H1 (cell line): ENCODE results near the gene SLC5A11. TPM values are rescaled to one million over a fixed set of nuclear protein-coding genes. Genes with fewer than 3 reads are reported as not detected.
"Not testable (repeated sequence)": the region's sequence is repeated elsewhere in the genome, so short reads cannot be mapped to it uniquely, and the experiment has no call there.

Experiments
- CTCF ChIA-PET: fragments of 300-600 bp; sonication (Branson Sonifier 250); formaldehyde crosslinking; loops from one replicate; lab custom pipeline; 2021; ENCODE audit not compliant: partially characterized antibody; lab: Charles Lee
- POLR2A ChIA-PET: fragments of 300-600 bp; sonication (Branson Sonifier 250); formaldehyde crosslinking; loops from one replicate; lab custom pipeline; 2021; ENCODE audit warnings: inconsistent platforms; ENCODE audit not compliant: partially characterized antibody; lab: Charles Lee
- DNase-seq, 2 experiments: peaks; one replicate each; pipeline versions ENCODE4 v3.0.0 to v3.0.0-alpha.2; 2010 to 2022; ENCODE audit warnings: low spot score in 2 of 2, low read depth in 1 of 2, mixed read lengths in 1 of 2
- FAIRE-seq: peaks from 2 replicates; lab custom pipeline; 2011; peaks lifted over from hg19 to GRCh38; lab: Jason Lieb, UNC
- H2AFZ ChIP-seq: 2 replicates; pipeline ENCODE4 v1.8.1; 2012; ENCODE audit warnings: low read length, inconsistent platforms
- H2AK5ac ChIP-seq: 2 replicates; pipeline ENCODE4 v1.6.1; 2013; ENCODE audit warnings: low read depth, low read length
- H2BK120ac ChIP-seq: replicated peaks from 2 replicates; pipeline ENCODE3; 2013; ENCODE audit warnings: low read depth, low read length, inconsistent platforms
- H2BK12ac ChIP-seq: 2 replicates; pipeline ENCODE4 v1.6.1; 2013; ENCODE audit warnings: low read depth, low read length
- H2BK15ac ChIP-seq: 2 replicates; pipeline ENCODE4 v1.6.1; 2013; ENCODE audit warnings: low read length
- H2BK20ac ChIP-seq: 2 replicates; pipeline ENCODE4 v1.6.1; 2013; ENCODE audit warnings: low read length
- H2BK5ac ChIP-seq: 2 replicates; pipeline ENCODE4 v1.6.1; 2013; ENCODE audit warnings: low read depth, low read length
- H3K14ac ChIP-seq: 2 replicates; pipeline ENCODE4 v1.6.1; 2013; ENCODE audit warnings: inconsistent platforms; ENCODE audit not compliant: insufficient read length
- H3K18ac ChIP-seq: 2 replicates; pipeline ENCODE4 v1.6.1; 2013; ENCODE audit warnings: low read length; ENCODE audit errors: extremely low read depth
- H3K23ac ChIP-seq: 2 replicates; pipeline ENCODE4 v1.6.1; 2013; ENCODE audit warnings: inconsistent platforms; ENCODE audit not compliant: insufficient read length
- H3K23me2 ChIP-seq: 2 replicates; pipeline ENCODE4 v1.6.1; 2013; ENCODE audit warnings: low read depth, low read length
- H3K27ac ChIP-seq: 2 replicates; pipeline ENCODE4 v1.6.1; 2011; ENCODE audit warnings: low read depth, low read length, inconsistent platforms
- H3K27me3 ChIP-seq, 4 experiments: replicated peaks in 1 of 4; 1 replicate in 1 of 4; 2 replicates in 3 of 4; pipeline versions ENCODE4 v1.6.1 to v1.8.1; 2011 to 2013; ENCODE audit warnings: low read length in 3 of 4, mild to moderate bottlenecking in 3 of 4, inconsistent platforms in 2 of 4, mixed read lengths in 2 of 4, moderate library complexity in 1 of 4; ENCODE audit not compliant: control insufficient read depth in 3 of 4, insufficient read depth in 3 of 4; ENCODE audit errors: extremely low read depth in 1 of 4
- H3K36me3 ChIP-seq, 4 experiments: 2 replicates each; pipeline versions ENCODE4 v1.6.1 to v1.8.1; 2011 to 2013; ENCODE audit warnings: mild to moderate bottlenecking in 4 of 4, low read length in 3 of 4, moderate library complexity in 2 of 4, control low read depth in 1 of 4, inconsistent platforms in 1 of 4; ENCODE audit not compliant: insufficient read depth in 4 of 4, control insufficient read depth in 2 of 4
- H3K4ac ChIP-seq: replicated peaks from 2 replicates; pipeline ENCODE3; 2013; ENCODE audit warnings: low read length, low read depth, mixed read lengths, inconsistent platforms; ENCODE audit not compliant: insufficient read length
- H3K4me1 ChIP-seq, 4 experiments: replicated peaks in 1 of 4; 1 replicate in 1 of 4; 2 replicates in 3 of 4; pipeline versions ENCODE4 v1.6.1 to v1.8.1; 2011 to 2013; ENCODE audit warnings: low read length in 3 of 4, inconsistent platforms in 2 of 4, mixed read lengths in 1 of 4; ENCODE audit not compliant: insufficient read depth in 4 of 4, control insufficient read depth in 3 of 4
- H3K4me2 ChIP-seq, 2 experiments: 2 replicates each; pipeline versions ENCODE4 v1.6.1 to v1.8.1; 2011 to 2013; ENCODE audit warnings: low read depth in 2 of 2, low read length in 2 of 2, control low read depth in 1 of 2, inconsistent platforms in 1 of 2, mild to moderate bottlenecking in 1 of 2; ENCODE audit not compliant: insufficient read depth in 1 of 2
- H3K4me3 ChIP-seq, 4 experiments: fragments of 200-600, 300-600 bp in 1 of 4; sonication (generic), shearing (Covaris generic), sonication (Bioruptor Twin) in 1 of 4; 2 replicates each; pipeline versions ENCODE4 v1.5.1 to v1.8.1; 2011 to 2016; ENCODE audit warnings: low read length in 4 of 4, low read depth in 3 of 4, control low read depth in 2 of 4, inconsistent platforms in 2 of 4, mild to moderate bottlenecking in 2 of 4, mixed read lengths in 1 of 4, moderate library complexity in 1 of 4; ENCODE audit not compliant: insufficient read depth in 2 of 4; ENCODE audit errors: extremely low read depth in 1 of 4
- H3K56ac ChIP-seq: replicated peaks from 2 replicates; pipeline ENCODE3; 2013; ENCODE audit warnings: low read depth, mild to moderate bottlenecking, mixed read lengths, low read length, inconsistent platforms; ENCODE audit not compliant: insufficient read length
- H3K79me1 ChIP-seq: 2 replicates; pipeline ENCODE4 v1.6.1; 2013; ENCODE audit warnings: low read depth, low read length, control low read depth
- H3K79me2 ChIP-seq, 2 experiments: 2 replicates each; pipeline versions ENCODE4 v1.6.1 to v1.8.1; 2012 to 2013; ENCODE audit warnings: low read length in 2 of 2, mild to moderate bottlenecking in 2 of 2, inconsistent platforms in 1 of 2; ENCODE audit not compliant: insufficient read depth in 2 of 2, control insufficient read depth in 1 of 2
- H3K9ac ChIP-seq, 4 experiments: replicated peaks in 1 of 4; 1 replicate in 1 of 4; 2 replicates in 3 of 4; pipeline versions ENCODE4 v1.6.1 to v1.8.1; 2011 to 2013; ENCODE audit warnings: low read depth in 3 of 4, low read length in 3 of 4, control low read depth in 2 of 4, mild to moderate bottlenecking in 2 of 4, moderate library complexity in 2 of 4, inconsistent platforms in 1 of 4; ENCODE audit errors: extremely low read depth in 1 of 4
- H3K9me3 ChIP-seq, 2 experiments: 2 replicates each; pipeline versions ENCODE4 v1.6.1 to v1.8.1; 2012 to 2013; ENCODE audit warnings: mild to moderate bottlenecking in 2 of 2, moderate library complexity in 2 of 2, control low read depth in 1 of 2, inconsistent platforms in 1 of 2, low read depth in 1 of 2, low read length in 1 of 2, mixed read lengths in 1 of 2; ENCODE audit not compliant: insufficient read depth in 2 of 2
- H4K20me1 ChIP-seq, 2 experiments: replicated peaks in 1 of 2; 2 replicates each; pipeline versions ENCODE3 to v1.8.1; 2011 to 2013; ENCODE audit warnings: inconsistent platforms in 2 of 2, low read length in 2 of 2, mild to moderate bottlenecking in 1 of 2; ENCODE audit not compliant: insufficient read depth in 2 of 2, control insufficient read depth in 1 of 2
- H4K5ac ChIP-seq: 2 replicates; pipeline ENCODE4 v1.6.1; 2013; ENCODE audit warnings: low read length, low read depth, mixed read lengths, inconsistent platforms; ENCODE audit not compliant: insufficient read length
- H4K8ac ChIP-seq: 2 replicates; pipeline ENCODE4 v1.8.0; 2013; ENCODE audit warnings: mild to moderate bottlenecking, moderate library complexity, low read length, inconsistent platforms; ENCODE audit not compliant: insufficient read depth; ENCODE audit errors: extremely low read depth
- H4K91ac ChIP-seq: replicated peaks from 2 replicates; pipeline ENCODE3; 2013; ENCODE audit warnings: low read length, mixed read lengths, inconsistent platforms; ENCODE audit not compliant: insufficient read length
- WGBS, 2 experiments: shearing (Covaris generic) in 1 of 2; methylation state at CpG; one replicate each; pipeline versions ENCODE4 v1.1.6 to v1.1.7; 2013 to 2015; ENCODE audit warnings: low lambda C conversion rate in 2 of 2, mixed read lengths in 2 of 2, inconsistent platforms in 1 of 2, low coverage in 1 of 2, missing lambda C conversion rate in 1 of 2; ENCODE audit not compliant: insufficient replicate concordance in 2 of 2, insufficient coverage in 1 of 2, insufficient read length in 1 of 2; ENCODE audit errors: extremely low coverage in 1 of 2, missing lambda C conversion rate in 1 of 2; 5-methylcytosine and 5-hydroxymethylcytosine counted together
- polyA plus RNA-seq, 7 experiments: library from polyadenylated mRNA; depleted of rRNA in 3 of 7; stranded (reverse) in 5 of 7; unstranded in 2 of 7; fragments of >200 nt in 5 of 7; fragments of 200-250 nt in 2 of 7; gene quantifications; 1 replicate in 5 of 7; 2 replicates in 1 of 7; 4 replicates in 1 of 7; pipeline versions ENCODE4 v1.2.1 to v1.2.3, GENCODE V29; 2011 to 2013; ENCODE audit warnings: missing spikeins in 2 of 7, mixed read lengths in 2 of 7
- total RNA-seq: library from RNA; stranded (reverse); fragmentation: NEBNext Ultra II Directional; extraction: Animal tissue kit (Norgen Biotek cat#: 25700); gene quantifications from 2 replicates; pipeline ENCODE4 v1.2.1, GENCODE V29; 2021

Gene SLC5A11
- total and polyA plus RNA-seq, 2 of the 8 experiments (the other 6 are each of a cell fraction or from before 2014, with no cell fraction given), result 0.26 to 0.59 TPM

GRCh38 chr16:24845031-24845365, 765 bp upstream of the SLC5A11 start:
- H3K27ac ChIP-seq, H4K8ac ChIP-seq, H3K9me3 ChIP-seq, H3K79me1 ChIP-seq, H3K23me2 ChIP-seq, H2BK5ac ChIP-seq, H2BK12ac ChIP-seq, H3K56ac ChIP-seq, H4K20me1 ChIP-seq, H2BK20ac ChIP-seq, H2BK120ac ChIP-seq, FAIRE-seq, H4K91ac ChIP-seq, H3K4me3 ChIP-seq, H3K14ac ChIP-seq, H3K18ac ChIP-seq, H3K9ac ChIP-seq, H4K5ac ChIP-seq, H3K4me2 ChIP-seq, H3K4me1 ChIP-seq, H3K27me3 ChIP-seq, POLR2A ChIA-PET, H2AK5ac ChIP-seq, H2BK15ac ChIP-seq, H3K4ac ChIP-seq, H3K23ac ChIP-seq, H3K36me3 ChIP-seq, H2AFZ ChIP-seq, DNase-seq, H3K79me2 ChIP-seq: not testable (repeated sequence)
- 100% methylated on average over 2 of the region's 2 CpGs; no CpG with 5 or more reads in 1 of the 2 experiments for WGBS, 2 experiments
- CTCF ChIA-PET, result interaction anchor here (1.8 to 2.6 kb wide), 2 partner anchors 10 to 62 kb away, joined by 7 to 9 read pairs; no protein-coding TSS in a partner anchor
